ENCODE measurements around the gene QDPR. TPM values are rescaled to one million over a fixed set of nuclear protein-coding genes. Genes with fewer than 3 reads are reported as not detected.

The QDPR gene
- polyA plus RNA-seq (2012; ENCODE audit: low read depth, missing spikeins) = 5.6 TPM

GRCh38 chr4:17511950-17512795 is at the start of gene QDPR:
Gene QDPR (minus strand): TSS chr4:17512090. CDS start chr4:17512054, 36 bp downstream.
- FAIRE-seq (peak; percentile 84), DNase-seq (ENCODE audit: insufficient read length, low spot score) (peak; percentile 69)
- TF ChIP-seq POU2F2 (IDR thresholded peaks at IDR 0.05; ENCODE audit: low read depth, low read length) = no peak
- TF ChIP-seq POLR2A (IDR thresholded peaks at IDR 0.05; ENCODE audit: low read depth, low read length) = no peak
- TF ChIP-seq SPI1 (IDR thresholded peaks at IDR 0.05; ENCODE audit: low read depth, low read length) = no peak
- TF ChIP-seq POLR2AphosphoS5 (IDR thresholded peaks at IDR 0.05; ENCODE audit: low read depth, low read length) = no peak
- no peak for TF ChIP-seq TAF1 (IDR thresholded peaks at IDR 0.05; ENCODE audit: low read depth, low read length)
- no peak for TF ChIP-seq PAX5 (IDR thresholded peaks at IDR 0.05; ENCODE audit: insufficient read depth, low read length, severe bottlenecking)

GRCh38 chr4:17561195-17561909 is 49.5 kb upstream of the QDPR start:
- no peak for FAIRE-seq
- DNase-seq (ENCODE audit: insufficient read length, low spot score) = no peak
- TF ChIP-seq POLR2A (IDR thresholded peaks at IDR 0.05; ENCODE audit: low read depth, low read length) = no peak
- no peak for TF ChIP-seq POLR2AphosphoS5 (IDR thresholded peaks at IDR 0.05; ENCODE audit: low read depth, low read length)
- TF ChIP-seq SPI1 (IDR thresholded peaks at IDR 0.05; ENCODE audit: low read depth, low read length) = no peak
- no peak for TF ChIP-seq POU2F2 (IDR thresholded peaks at IDR 0.05; ENCODE audit: low read depth, low read length)
- TF ChIP-seq TAF1 (IDR thresholded peaks at IDR 0.05; ENCODE audit: low read depth, low read length) = no peak
- no peak for TF ChIP-seq PAX5 (IDR thresholded peaks at IDR 0.05; ENCODE audit: insufficient read depth, low read length, severe bottlenecking)

DNA sequence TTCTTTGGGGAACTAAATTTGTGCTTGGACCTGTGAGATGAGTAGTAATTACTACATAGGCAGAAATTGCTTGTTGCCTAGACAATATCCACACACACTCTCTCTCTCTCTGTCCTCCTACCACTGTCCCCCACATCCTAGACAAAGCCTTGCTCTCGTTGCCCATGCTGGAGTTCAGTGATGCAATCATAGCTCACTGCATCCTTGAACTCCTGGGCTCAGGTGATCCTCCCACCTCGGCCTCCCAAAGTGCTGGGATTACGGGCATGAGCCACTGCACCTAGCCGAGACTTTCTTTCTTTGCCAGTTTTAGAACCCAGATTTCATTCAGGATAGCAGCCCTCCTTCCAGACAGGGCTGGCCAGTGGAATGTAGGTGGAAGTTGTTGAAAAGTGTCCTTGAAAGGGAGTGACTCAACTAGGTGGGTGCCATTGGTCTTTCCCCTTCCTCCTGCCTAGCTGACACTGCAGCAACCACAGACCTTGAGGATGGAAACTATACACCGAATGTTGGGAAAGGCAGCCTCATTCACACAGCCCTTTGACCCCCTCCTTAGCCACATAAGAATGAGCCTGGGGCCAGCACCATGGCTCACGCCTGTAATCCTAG is 48.3 kb upstream of the QDPR start:
- TF ChIP-seq SPI1 (IDR thresholded peaks at IDR 0.05; ENCODE audit: low read depth, low read length) (no peak), POU2F2 (IDR thresholded peaks at IDR 0.05; ENCODE audit: low read depth, low read length) (no peak), POLR2AphosphoS5 (IDR thresholded peaks at IDR 0.05; ENCODE audit: low read depth, low read length) (no peak), PAX5 (IDR thresholded peaks at IDR 0.05; ENCODE audit: insufficient read depth, low read length, severe bottlenecking) (no peak), TAF1 (IDR thresholded peaks at IDR 0.05; ENCODE audit: low read depth, low read length) (no peak), POLR2A (IDR thresholded peaks at IDR 0.05; ENCODE audit: low read depth, low read length) (no peak)
- FAIRE-seq = peak; percentile 33

GRCh38 chr4:17559709-17560048 is 47.8 kb upstream of the QDPR start:
- DNase-seq (ENCODE audit: insufficient read length, low spot score) (no peak), FAIRE-seq (no peak)
- TF ChIP-seq SPI1 (IDR thresholded peaks at IDR 0.05; ENCODE audit: low read depth, low read length) (no peak), POLR2A (IDR thresholded peaks at IDR 0.05; ENCODE audit: low read depth, low read length) (no peak), TAF1 (IDR thresholded peaks at IDR 0.05; ENCODE audit: low read depth, low read length) (no peak), POU2F2 (IDR thresholded peaks at IDR 0.05; ENCODE audit: low read depth, low read length) (no peak), POLR2AphosphoS5 (IDR thresholded peaks at IDR 0.05; ENCODE audit: low read depth, low read length) (no peak), PAX5 (IDR thresholded peaks at IDR 0.05; ENCODE audit: insufficient read depth, low read length, severe bottlenecking) (no peak)

More for the DNA sequence above, 48.3 kb upstream of the QDPR start:
- DNase-seq (ENCODE audit: insufficient read length, low spot score) = no peak

DNA sequence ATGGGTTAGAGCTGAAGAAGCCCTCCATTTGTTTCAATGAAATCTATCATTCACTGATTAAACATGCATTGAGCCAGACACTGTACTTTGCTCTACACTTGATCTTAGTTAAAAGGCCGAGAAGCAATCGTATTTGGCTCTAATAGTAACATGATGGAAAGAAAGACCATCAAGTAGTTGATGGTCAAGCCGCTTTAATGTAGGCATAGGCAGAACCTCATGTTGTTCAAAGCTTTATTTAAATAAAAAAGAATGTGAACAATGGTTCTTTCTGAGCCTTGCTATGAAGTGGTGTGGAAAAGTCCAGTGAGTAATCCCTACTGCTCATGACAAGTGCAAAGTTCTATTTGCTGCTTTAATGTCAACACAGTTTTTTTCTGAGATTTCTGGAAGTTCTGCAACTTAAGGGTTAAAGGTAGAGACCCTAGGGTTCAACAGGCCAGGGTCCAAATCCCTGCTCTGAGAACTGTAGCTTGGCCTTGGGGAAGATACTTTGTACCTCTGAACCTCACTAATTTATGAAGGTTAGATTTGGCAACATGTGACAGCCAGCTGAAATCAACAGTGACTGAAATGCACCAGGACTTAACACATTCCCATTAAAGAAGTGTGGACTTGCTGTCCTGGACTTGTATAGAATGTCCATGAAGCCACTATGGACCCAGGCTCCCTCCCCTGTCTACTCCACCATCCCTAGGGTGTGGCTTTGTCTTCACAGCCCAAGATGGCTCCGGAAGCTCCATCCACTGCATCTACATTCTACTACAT is 47.2 kb upstream of the QDPR start:
- FAIRE-seq (no peak), DNase-seq (ENCODE audit: insufficient read length, low spot score) (no peak)
- TF ChIP-seq SPI1 (IDR thresholded peaks at IDR 0.05; ENCODE audit: low read depth, low read length) (no peak), POLR2A (IDR thresholded peaks at IDR 0.05; ENCODE audit: low read depth, low read length) (no peak), PAX5 (IDR thresholded peaks at IDR 0.05; ENCODE audit: insufficient read depth, low read length, severe bottlenecking) (no peak), POLR2AphosphoS5 (IDR thresholded peaks at IDR 0.05; ENCODE audit: low read depth, low read length) (no peak), POU2F2 (IDR thresholded peaks at IDR 0.05; ENCODE audit: low read depth, low read length) (no peak), TAF1 (IDR thresholded peaks at IDR 0.05; ENCODE audit: low read depth, low read length) (no peak)

GRCh38 chr4:17557880-17558279 is 46.0 kb upstream of the QDPR start:
- no peak for TF ChIP-seq PAX5 (IDR thresholded peaks at IDR 0.05; ENCODE audit: insufficient read depth, low read length, severe bottlenecking)
- TF ChIP-seq TAF1 (IDR thresholded peaks at IDR 0.05; ENCODE audit: low read depth, low read length) = no peak
- no peak for TF ChIP-seq POU2F2 (IDR thresholded peaks at IDR 0.05; ENCODE audit: low read depth, low read length)
- TF ChIP-seq SPI1 (IDR thresholded peaks at IDR 0.05; ENCODE audit: low read depth, low read length) = no peak
- TF ChIP-seq POLR2A (IDR thresholded peaks at IDR 0.05; ENCODE audit: low read depth, low read length) = no peak
- TF ChIP-seq POLR2AphosphoS5 (IDR thresholded peaks at IDR 0.05; ENCODE audit: low read depth, low read length) = no peak
- no peak for FAIRE-seq
- DNase-seq (ENCODE audit: insufficient read length, low spot score) = no peak

DNA sequence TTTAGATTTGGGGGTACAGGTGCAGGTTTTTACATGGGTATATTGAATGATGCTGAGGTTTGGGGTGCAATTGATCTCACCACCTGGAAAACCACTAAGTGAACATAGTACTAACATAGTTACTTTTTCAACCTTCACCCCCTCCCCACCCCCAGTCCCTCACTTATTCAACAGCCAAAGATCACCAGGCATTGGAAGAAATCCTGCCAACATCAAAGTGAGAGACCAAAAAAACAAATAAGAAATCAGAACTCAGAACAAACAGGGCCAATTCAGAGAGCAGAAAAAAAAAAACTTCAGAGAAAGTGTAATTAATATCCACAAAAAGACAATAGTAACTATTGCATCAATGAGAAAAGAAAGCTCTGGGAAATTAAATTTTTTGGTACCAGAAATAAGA is 44.6 kb upstream of the QDPR start:
- FAIRE-seq = no peak
- no peak for DNase-seq (ENCODE audit: insufficient read length, low spot score)

DNA sequence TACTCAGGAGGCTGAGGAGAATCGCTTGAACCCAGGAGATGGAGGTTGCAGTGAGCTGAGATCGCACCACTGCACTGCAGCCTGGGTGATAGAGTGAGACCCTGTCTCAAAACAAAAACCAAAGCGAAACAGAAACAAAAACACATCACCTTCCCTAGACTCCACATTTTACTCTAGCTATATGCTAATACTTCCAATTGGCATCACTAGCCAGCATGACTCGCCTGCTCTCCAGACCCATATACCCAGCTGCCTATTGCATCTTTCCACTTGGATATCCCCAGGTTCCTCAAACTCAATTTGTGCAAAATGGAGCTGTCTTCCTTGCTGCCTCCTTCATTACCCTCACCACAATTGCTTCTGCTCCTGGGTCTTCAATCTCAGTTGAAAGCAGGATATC is 42.7 kb upstream of the QDPR start:
- TF ChIP-seq TAF1 (IDR thresholded peaks at IDR 0.05; ENCODE audit: low read depth, low read length) (no peak), SPI1 (IDR thresholded peaks at IDR 0.05; ENCODE audit: low read depth, low read length) (no peak), POLR2AphosphoS5 (IDR thresholded peaks at IDR 0.05; ENCODE audit: low read depth, low read length) (no peak), PAX5 (IDR thresholded peaks at IDR 0.05; ENCODE audit: insufficient read depth, low read length, severe bottlenecking) (no peak)
- FAIRE-seq = no peak
- no peak for DNase-seq (ENCODE audit: insufficient read length, low spot score)

More for the DNA sequence above, 44.6 kb upstream of the QDPR start:
- TF ChIP-seq POLR2A (IDR thresholded peaks at IDR 0.05; ENCODE audit: low read depth, low read length) (no peak), SPI1 (IDR thresholded peaks at IDR 0.05; ENCODE audit: low read depth, low read length) (no peak), TAF1 (IDR thresholded peaks at IDR 0.05; ENCODE audit: low read depth, low read length) (no peak), POU2F2 (IDR thresholded peaks at IDR 0.05; ENCODE audit: low read depth, low read length) (no peak), POLR2AphosphoS5 (IDR thresholded peaks at IDR 0.05; ENCODE audit: low read depth, low read length) (no peak), PAX5 (IDR thresholded peaks at IDR 0.05; ENCODE audit: insufficient read depth, low read length, severe bottlenecking) (no peak)
